Measurements from ENCODE around the gene ZNF860.

GRCh38 chr3:32009101-32009500 lies 27.6 kb downstream of the ZNF860 start:
- TF ChIP-seq, protein P1, sequence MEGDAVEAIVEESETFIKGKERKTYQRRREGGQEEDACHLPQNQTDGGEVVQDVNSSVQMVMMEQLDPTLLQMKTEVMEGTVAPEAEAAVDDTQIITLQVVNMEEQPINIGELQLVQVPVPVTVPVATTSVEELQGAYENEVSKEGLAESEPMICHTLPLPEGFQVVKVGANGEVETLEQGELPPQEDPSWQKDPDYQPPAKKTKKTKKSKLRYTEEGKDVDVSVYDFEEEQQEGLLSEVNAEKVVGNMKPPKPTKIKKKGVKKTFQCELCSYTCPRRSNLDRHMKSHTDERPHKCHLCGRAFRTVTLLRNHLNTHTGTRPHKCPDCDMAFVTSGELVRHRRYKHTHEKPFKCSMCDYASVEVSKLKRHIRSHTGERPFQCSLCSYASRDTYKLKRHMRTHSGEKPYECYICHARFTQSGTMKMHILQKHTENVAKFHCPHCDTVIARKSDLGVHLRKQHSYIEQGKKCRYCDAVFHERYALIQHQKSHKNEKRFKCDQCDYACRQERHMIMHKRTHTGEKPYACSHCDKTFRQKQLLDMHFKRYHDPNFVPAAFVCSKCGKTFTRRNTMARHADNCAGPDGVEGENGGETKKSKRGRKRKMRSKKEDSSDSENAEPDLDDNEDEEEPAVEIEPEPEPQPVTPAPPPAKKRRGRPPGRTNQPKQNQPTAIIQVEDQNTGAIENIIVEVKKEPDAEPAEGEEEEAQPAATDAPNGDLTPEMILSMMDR (IDR thresholded peaks at IDR 0.05), result no peak
- TF ChIP-seq MXI1 (IDR thresholded peaks at IDR 0.05; ENCODE audit: low read depth, low read length), result no peak
- TF ChIP-seq USF2 (IDR thresholded peaks at IDR 0.05; ENCODE audit: borderline replicate concordance, low read depth, low read length), result no peak
- no peak for TF ChIP-seq EZH2phosphoT487 (IDR thresholded peaks at IDR 0.05; ENCODE audit: borderline replicate concordance, low read depth)
- TF ChIP-seq NFIC (IDR thresholded peaks at IDR 0.05; ENCODE audit: borderline replicate concordance), result no peak
- no peak for TF ChIP-seq FOSL2 (IDR thresholded peaks at IDR 0.05; ENCODE audit: borderline replicate concordance, low read depth)
- no peak for TF ChIP-seq SMC3 (IDR thresholded peaks at IDR 0.05; ENCODE audit: low read depth, low read length)
- TF ChIP-seq MAX (IDR thresholded peaks at IDR 0.05; ENCODE audit: low read depth), result no peak
- no peak for TF ChIP-seq POLR2AphosphoS5 (IDR thresholded peaks at IDR 0.05; ENCODE audit: low read depth, low read length)
- no peak for TF ChIP-seq ZBTB33 (IDR thresholded peaks at IDR 0.05; ENCODE audit: borderline replicate concordance, low read depth)
- no peak for TF ChIP-seq REST (IDR thresholded peaks at IDR 0.05; ENCODE audit: low read depth, low read length)
